Endothelial cell (in vitro differentiated cells): ENCODE measurements around the gene CTSL. TPM values are rescaled to one million over a fixed set of nuclear protein-coding genes. Genes with fewer than 3 reads are reported as not detected.
"Not testable (repeated sequence)": the region's sequence is repeated elsewhere in the genome, so short reads cannot be mapped to it uniquely, and the experiment has no call there.

Source experiments
- DNase-seq: peaks from one replicate; pipeline ENCODE4 v3.0.0; 2021; ENCODE audit warnings: low spot score
- H3K27ac Mint-ChIP-seq: one replicate; pipeline ENCODE4 v1.8.0; 2021; ENCODE audit warnings: mixed read lengths, inconsistent platforms; ENCODE audit not compliant: unreplicated experiment
- H3K27me3 Mint-ChIP-seq: one replicate; pipeline ENCODE4 v1.8.0; 2021; ENCODE audit warnings: mild to moderate bottlenecking, moderate library complexity, mixed read lengths, inconsistent platforms; ENCODE audit not compliant: unreplicated experiment
- H3K36me3 Mint-ChIP-seq: one replicate; pipeline ENCODE4 v1.8.0; 2021; ENCODE audit warnings: mild to moderate bottlenecking, low read depth, mixed read lengths, inconsistent platforms; ENCODE audit not compliant: unreplicated experiment
- H3K4me1 Mint-ChIP-seq: one replicate; pipeline ENCODE4 v1.8.0; 2021; ENCODE audit warnings: mild to moderate bottlenecking, mixed read lengths, inconsistent platforms; ENCODE audit not compliant: unreplicated experiment
- H3K4me3 Mint-ChIP-seq: one replicate; pipeline ENCODE4 v1.8.0; 2021; ENCODE audit warnings: mild to moderate bottlenecking, mixed read lengths, inconsistent platforms; ENCODE audit not compliant: unreplicated experiment
- H3K9me3 Mint-ChIP-seq: one replicate; pipeline ENCODE4 v1.8.0; 2021; ENCODE audit warnings: mixed read lengths, inconsistent platforms; ENCODE audit not compliant: unreplicated experiment
- CTCF ChIP-seq: fragments of 200-600 bp; sonication (generic); IDR thresholded peaks from one replicate; pipeline ENCODE4 v1.5.0; 2021; ENCODE audit warnings: antibody characterized with exemption; ENCODE audit not compliant: unreplicated experiment
- total RNA-seq: library from RNA; stranded (reverse); fragmentation: NEBNext Ultra II Directional; extraction: Animal tissue kit (Norgen Biotek cat#: 25700); gene quantifications from one replicate; pipeline ENCODE4 v1.2.1, GENCODE V29; 2021; ENCODE audit not compliant: unreplicated experiment

The CTSL gene
- total RNA-seq, 1 donor from 2014 or later: 90.6 TPM

GRCh38 chr9:87751868-87752267, 25.9 kb downstream of the CTSL start:
- Mint-ChIP-seq H3K36me3 (no peaks in the 10 kb centered on the region), H3K27me3 (peaks cover 3% of the 10 kb centered on the region), H3K4me3 (no peak overlapping the region), H3K4me1 (peaks cover 18% of the 10 kb centered on the region), H3K27ac (no peak overlapping the region), H3K9me3 (no peaks in the 10 kb centered on the region)
- no peak for TF ChIP-seq CTCF
- no peak for DNase-seq

- Mint-ChIP-seq H3K36me3 (no peaks in the 10 kb centered on the region), H3K9me3 (no peaks in the 10 kb centered on the region), H3K27me3 (peaks cover 3% of the 10 kb centered on the region), H3K4me3 (no peak overlapping the region), H3K4me1 (peaks cover 12% of the 10 kb centered on the region), H3K27ac (no peak overlapping the region)
- TF ChIP-seq CTCF: no peak
- DNase-seq: no peak
These were observed 27.4 kb downstream of the CTSL start for GRCh38 chr9:87753313-87753712.

- H3K9me3 Mint-ChIP-seq, DNase-seq, H3K4me1 Mint-ChIP-seq, H3K4me3 Mint-ChIP-seq, H3K36me3 Mint-ChIP-seq, H3K27me3 Mint-ChIP-seq, H3K27ac Mint-ChIP-seq: not testable (repeated sequence)
These were observed 32.4 kb downstream of the CTSL start for GRCh38 chr9:87758330-87758729.

DNA sequence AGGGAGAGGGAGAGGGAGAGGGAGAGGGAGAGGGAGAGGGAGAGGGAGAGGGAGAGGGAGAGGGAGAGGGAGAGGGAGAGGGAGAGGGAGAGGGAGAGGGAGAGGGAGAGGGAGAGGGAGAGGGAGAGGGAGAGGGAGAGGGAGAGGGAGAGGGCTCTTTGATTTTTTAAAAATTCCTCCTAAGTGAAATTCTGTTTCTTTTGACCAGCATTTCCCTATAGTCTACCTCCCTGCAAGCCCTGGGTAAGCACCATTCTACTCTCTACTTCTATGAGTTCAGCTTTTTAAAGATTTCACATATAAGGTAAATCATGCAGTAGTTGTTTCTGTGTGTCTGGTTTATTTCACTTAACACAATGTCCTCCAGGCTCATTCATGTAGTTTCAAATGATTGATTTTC, 34.1 kb downstream of the CTSL start:
- not testable (repeated sequence) for H3K4me1 Mint-ChIP-seq, DNase-seq, H3K4me3 Mint-ChIP-seq, H3K9me3 Mint-ChIP-seq, H3K27ac Mint-ChIP-seq, H3K27me3 Mint-ChIP-seq, H3K36me3 Mint-ChIP-seq

DNA sequence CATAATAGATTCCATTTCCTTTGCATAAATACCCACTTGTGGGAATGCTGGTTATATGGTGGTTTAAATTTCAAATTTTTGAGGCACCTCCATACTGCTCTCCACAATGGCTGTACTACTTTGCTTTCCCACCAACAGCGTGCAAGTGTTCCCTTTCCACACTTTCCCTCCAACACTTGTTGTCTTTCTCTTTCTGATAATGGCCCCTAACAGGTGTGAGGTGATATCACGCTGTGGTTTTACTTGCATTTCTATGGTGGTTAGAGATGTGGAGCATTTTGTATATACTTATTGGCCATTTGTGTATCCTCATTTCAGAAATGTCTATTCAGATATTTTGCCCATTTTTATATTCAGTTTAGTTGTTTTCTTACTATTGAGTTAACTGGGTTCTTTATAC, 34.6 kb downstream of the CTSL start:
- TF ChIP-seq CTCF: no peak
- Mint-ChIP-seq H3K9me3 (peaks cover 6% of the 10 kb centered on the region), H3K4me3 (no peak overlapping the region), H3K4me1 (no peaks in the 10 kb centered on the region), H3K27ac (no peak overlapping the region), H3K36me3 (peaks cover 5% of the 10 kb centered on the region), H3K27me3 (no peaks in the 10 kb centered on the region)
- DNase-seq: no peak

- DNase-seq: no peak
- Mint-ChIP-seq H3K4me3 (no peak overlapping the region), H3K4me1 (peaks cover 3% of the 10 kb centered on the region), H3K27ac (no peak overlapping the region), H3K36me3 (peaks cover 5% of the 10 kb centered on the region), H3K9me3 (peaks cover 6% of the 10 kb centered on the region), H3K27me3 (no peaks in the 10 kb centered on the region)
- TF ChIP-seq CTCF: no peak
These were observed 37.4 kb downstream of the CTSL start for GRCh38 chr9:87763286-87763685.
